GM18861 (cell line): Measurements from ENCODE around the gene DNAAF2.
"Not testable (repeated sequence)": the region's sequence is repeated elsewhere in the genome, so short reads cannot be mapped to it uniquely, and the experiment has no call there.

Experiments
- ATAC-seq: cut with Tn5 transposase; IDR thresholded peaks from one replicate; pipeline ENCODE4 v1.9.1; 2021; ENCODE audit not compliant: unreplicated experiment

Gene DNAAF2

DNA sequence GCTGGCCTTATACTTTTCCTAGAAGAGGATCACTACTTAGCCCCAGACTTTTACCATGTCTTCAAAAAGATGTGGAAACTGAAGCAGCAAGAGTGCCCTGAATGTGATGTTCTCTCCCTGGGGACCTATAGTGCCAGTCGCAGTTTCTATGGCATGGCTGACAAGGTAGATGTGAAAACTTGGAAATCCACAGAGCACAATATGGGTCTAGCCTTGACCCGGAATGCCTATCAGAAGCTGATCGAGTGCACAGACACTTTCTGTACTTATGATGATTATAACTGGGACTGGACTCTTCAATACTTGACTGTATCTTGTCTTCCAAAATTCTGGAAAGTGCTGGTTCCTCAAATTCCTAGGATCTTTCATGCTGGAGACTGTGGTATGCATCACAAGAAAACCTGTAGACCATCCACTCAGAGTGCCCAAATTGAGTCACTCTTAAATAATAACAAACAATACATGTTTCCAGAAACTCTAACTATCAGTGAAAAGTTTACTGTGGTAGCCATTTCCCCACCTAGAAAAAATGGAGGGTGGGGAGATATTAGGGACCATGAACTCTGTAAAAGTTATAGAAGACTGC is 12.9 kb downstream of the DNAAF2 start:
- ATAC-seq: no peak

DNA sequence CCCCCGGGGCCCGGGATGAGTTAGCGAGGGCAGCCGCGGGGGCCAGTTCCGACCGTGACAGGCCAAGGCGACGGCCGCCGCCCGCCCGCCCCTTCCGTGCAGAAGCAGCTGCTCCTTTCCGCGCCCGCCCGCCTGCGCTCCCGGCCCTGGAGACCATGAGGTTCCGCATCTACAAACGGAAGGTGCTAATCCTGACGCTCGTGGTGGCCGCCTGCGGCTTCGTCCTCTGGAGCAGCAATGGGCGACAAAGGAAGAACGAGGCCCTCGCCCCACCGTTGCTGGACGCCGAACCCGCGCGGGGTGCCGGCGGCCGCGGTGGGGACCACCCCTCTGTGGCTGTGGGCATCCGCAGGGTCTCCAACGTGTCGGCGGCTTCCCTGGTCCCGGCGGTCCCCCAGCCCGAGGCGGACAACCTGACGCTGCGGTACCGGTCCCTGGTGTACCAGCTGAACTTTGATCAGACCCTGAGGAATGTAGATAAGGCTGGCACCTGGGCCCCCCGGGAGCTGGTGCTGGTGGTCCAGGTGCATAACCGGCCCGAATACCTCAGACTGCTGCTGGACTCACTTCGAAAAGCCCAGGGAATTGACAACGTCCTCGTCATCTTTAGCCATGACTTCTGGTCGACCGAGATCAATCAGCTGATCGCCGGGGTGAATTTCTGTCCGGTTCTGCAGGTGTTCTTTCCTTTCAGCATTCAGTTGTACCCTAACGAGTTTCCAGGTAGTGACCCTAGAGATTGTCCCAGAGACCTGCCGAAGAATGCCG is 13.7 kb downstream of the DNAAF2 start:
- ATAC-seq: peak; percentile 6

DNA sequence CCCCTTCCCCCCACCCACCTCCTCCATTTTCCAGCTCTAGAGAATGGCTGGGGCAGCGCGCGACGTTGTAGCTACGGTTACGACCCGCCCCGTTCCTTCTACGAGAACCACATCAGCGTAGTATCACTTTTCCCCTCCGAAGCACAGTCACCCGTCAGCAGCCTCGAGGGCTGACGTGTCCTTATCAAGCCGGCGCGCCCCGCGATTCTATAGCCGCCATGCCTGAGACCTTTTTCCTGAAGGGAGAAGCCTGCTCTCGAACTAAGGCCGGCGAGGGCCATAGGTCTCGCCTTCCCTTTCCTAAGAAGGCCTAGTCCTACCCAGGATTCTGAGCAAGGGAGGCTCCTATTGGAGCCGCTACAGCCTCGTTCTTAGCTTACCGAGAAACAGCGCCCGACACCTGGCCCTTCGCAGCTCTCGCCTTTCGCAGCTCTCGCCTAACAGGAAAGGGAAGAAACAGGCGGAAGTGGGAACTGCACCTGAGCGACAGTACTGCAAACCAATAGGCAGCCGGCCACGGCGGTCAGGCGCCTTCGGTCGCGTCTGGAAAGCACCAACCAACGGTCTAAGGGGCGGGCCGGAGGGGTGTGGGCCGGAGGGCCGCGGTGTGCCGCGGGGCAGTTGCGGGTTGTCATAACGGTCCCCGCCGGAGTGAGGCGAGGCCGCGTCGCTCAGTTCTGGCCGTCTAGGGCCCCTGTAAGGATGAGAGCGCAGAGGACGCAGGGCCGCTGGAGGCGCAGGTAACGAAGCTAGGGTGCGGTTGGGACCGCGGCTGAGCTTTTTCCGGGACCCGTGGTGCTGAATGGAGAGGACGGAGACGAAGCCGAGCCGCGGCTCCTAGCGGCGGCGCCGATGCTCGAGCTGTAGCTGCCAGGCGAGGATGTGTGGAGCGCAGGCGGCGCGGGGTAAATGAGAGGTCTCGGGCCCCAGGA is 14.6 kb downstream of the DNAAF2 start, which contains the start of the genes MGAT2 and RPL36AL:
Gene MGAT2, plus strand, starts transcription at position 618 of the 932 bp plus-strand sequence. CDS start 470 bp downstream, outside the sequence.
Gene RPL36AL, minus strand, starts transcription at position 445 of the 932 bp plus-strand sequence. CDS start 1,522 bp downstream, outside the sequence.
- peak; percentile 90 for ATAC-seq

DNA sequence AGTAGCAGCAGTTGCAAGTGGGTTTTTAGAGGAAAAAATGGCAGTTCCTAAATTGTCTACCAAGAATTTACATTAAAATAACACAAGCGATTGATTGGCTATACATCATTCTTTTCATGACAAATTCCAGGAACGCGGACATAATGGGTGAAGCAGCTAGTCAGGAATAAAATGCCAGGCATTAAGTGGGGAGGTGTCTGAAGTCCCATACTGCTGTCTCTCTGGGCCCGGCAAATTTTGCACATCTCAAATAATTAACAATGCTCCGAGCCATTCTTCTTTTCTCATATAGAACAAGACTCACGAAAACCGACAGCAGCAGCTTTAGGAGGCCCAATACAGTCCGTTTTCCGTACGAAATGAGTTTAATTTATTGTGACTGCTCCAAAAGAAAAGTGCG is 15.3 kb downstream of the DNAAF2 start:
- ATAC-seq: no peak

DNA sequence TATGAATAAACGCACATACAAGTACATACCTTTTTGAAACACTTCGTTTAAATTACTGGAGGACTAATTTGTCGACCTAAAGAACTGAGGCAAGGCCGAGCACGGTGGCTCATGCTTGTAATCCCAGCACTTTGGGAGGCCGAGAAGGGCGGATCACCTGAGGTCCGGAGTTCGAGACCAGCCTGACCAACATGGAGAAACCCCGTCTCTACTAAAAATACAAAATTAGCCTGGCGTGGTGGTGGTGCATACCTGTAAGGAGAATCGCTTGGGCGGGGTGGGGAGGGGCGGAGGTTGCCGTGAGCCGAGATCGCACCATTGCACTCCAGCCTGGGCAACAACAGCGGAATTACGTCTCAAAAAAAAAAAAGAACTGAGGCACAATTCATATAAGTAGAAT is 15.8 kb downstream of the DNAAF2 start:
- ATAC-seq: not testable (repeated sequence)

DNA sequence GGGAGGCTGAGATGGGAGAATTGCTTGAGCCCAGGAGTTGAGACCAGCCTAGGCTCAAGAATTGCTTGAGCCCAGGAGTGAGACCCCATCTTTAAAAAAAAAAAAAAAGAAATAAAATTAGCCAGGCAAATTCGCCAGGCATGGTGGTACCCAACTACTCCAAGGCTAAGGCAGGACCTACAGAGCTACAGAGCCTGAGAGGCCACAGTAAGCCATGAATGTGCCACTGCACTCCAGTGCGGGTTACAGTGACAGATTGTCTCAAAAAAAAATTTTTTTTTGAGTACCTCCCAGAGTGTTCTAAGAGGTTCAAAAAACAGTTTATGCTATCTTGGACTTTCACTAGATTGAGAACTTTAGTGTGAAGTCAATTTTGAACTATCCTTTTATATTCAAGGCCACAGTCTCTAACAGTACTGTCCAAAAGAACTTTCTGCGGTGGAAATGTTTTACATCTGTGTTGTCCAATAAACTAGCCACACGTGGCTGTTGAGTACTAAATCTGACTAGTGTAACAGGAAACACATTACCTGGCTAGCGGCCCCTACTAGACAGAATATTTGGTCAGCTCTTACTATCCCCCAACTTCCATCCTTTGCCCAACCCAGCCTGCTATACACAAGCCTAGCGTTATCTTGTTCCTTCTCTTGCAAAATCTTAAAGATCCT is 17.1 kb downstream of the DNAAF2 start:
- ATAC-seq: no peak

DNA sequence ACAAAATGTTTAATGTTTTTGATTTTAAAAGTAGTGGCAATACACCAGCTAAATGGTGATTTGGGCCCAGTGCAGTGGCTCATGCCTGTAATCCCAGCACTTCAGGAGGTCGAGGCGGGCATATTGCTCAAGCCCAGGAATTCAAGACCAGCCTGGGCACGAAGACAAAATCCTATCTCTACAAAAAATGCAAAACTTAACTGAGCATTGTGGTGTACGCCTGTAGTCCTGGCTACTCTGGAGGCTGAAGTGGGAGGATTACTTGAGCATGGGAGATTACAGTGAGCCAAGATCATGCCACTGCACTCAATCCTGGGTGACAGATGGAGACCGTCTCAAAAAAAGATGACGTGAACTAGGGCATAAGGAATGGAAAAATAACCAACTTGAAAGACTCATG is 19.3 kb downstream of the DNAAF2 start:
- no peak for ATAC-seq

DNA sequence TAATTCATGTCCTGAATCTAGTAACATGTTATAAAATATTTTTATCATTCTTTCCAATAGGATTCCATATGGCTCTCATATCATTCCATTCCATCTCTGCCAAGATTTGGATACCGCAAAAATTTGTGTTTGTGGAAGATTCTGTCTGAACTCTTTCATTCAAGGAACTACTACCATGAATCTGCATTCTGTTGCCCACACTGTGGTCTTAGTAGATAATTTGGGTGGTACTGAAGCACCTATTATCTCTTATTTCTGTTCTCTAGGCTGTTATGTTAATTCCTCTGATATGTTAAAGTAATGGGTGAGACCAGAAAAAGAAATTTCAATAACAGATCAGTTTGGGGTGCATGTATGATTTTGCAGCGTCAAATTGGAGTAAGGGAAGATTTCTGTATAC is 20.8 kb downstream of the DNAAF2 start:
- ATAC-seq: no peak

DNA sequence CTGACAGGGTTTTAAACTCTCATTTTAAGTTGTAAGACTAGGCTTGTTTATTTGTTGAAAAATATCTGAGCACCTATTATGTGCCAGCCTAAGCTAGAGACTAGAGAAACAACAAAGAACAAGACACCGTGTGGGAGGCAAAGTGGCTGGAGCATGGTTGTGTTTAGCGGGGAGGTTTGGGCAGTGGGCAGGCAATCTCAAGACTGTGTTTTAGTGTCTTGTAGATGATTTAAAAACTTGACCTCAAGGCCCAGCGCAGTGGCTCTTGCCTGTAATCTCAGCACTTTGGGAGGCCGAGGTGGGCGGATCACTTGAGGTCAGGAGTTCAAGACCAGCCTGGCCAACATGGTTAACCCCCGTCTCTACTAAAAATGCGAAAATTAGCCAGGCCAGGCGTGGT is 22.4 kb downstream of the DNAAF2 start:
- ATAC-seq: no peak

DNA sequence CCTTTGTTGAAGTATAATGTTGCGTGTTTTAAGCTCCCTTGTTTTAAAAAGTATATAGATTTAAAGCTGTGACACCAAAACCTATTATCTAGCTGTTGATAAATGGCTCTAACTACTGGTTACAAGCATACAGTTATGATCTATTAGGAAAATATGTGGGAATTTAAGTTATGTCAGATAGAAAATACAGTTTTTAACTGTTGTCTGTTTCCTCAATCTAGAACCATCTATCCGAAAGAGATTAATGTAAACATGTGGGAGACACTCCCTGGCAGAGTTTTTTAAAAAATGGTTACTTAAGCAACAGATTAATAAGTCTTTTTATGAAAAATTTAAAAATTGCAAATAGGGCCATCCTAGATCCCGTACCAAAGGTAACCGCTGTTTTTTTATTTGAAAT is 22.8 kb downstream of the DNAAF2 start:
- no peak for ATAC-seq

DNA sequence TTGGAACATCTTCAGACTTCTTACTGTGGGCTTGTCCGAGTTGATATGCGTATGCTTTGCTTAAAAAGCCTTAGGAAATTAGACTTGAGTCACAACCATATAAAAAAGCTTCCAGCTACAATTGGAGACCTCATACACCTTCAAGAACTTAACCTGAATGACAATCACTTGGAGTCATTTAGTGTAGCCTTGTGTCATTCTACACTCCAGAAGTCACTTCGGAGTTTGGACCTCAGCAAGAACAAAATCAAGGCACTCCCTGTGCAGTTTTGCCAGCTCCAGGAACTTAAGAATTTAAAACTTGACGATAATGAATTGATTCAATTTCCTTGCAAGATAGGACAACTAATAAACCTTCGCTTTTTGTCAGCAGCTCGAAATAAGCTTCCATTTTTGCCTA is 27.5 kb downstream of the DNAAF2 start:
- no peak for ATAC-seq

DNA sequence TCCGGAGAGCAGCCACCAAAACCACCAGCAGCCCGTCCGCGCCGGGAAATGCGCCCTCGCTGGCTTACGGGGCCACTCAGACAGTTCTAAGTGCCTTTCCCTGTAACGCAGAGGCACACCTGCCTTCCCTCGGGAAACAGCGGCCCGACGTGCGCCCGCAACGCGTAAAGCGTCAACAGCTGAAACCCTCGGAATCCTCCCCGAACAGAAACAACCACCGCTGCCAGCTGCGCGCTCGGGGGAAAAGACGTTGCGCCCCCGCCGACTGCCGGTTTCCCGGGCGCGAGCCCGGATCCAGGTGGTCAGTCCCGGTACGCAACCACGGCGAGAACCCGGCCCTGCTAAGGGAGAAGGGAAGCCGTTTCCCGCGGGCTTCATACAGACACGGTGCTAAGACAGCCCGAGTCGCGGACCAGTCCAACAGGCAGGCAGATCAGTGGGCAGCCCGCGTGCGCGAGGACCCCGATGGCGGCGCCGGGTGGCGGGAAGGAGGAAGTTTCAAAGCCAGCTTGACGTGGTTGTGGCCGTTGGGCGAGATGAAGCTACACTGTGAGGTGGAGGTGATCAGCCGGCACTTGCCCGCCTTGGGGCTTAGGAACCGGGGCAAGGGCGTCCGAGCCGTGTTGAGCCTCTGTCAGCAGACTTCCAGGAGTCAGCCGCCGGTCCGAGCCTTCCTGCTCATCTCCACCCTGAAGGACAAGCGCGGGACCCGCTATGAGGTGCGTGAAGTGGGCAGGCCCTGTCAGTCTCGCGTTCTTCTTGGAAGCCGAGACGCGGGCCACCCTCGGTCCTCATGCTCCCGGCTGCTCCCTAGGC is 36.4 kb downstream of the DNAAF2 start, which contains the start of gene LRR1:
Gene LRR1, plus strand, starts transcription at position 456 of the 816 bp plus-strand sequence. Its CDS starts 81 bp downstream, at position 537.
- peak; percentile 43 for ATAC-seq

DNA sequence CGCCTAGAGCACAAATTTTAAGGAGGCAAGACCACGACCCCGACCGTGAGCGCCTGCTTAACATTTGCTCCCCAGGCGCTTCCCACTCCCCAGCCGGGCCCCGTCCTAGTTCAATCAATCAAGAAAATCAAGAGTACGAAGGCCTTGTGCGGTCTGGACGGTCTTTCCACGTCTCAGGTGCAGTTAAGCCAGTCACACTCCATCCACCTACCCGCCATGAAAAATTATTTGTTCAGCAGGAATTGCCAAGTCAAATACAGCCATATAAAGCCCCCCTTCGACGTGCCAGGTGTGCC is 36.9 kb downstream of the DNAAF2 start:
- no peak for ATAC-seq

DNA sequence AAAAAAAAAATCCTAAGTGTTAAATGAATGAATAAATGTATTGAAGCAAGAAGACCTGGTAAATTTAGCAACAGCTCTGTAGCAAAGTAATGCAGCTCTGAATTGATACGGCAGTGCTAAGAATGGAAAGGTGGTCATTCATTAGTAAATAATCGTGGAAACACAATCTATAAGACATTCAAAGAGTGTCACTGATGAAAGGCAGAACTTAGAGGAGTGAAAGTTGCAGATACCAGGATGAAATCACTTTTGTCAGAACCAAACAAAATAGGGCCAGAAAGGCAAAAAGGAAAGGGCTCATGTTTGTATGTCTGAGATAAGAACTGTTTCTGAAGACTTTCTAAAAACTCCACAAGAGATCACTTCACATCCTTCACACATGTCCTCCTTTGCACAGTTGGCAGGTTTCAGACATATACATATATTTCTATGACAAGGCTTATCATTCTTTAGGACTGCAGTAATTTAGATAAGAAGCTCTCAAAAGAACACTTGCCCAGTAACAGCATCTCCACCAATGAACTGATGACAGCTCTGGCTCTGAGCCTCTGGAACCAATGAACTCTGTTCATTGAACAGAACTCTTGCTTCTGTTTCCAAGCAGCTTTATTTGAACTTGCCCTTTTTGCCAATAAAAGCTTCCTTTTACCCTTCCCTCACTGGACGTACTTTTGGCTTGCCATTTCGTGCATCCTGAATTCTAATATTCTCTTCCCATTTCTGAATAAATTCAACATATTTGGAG is 40.5 kb downstream of the DNAAF2 start:
- peak; percentile 25 for ATAC-seq

DNA sequence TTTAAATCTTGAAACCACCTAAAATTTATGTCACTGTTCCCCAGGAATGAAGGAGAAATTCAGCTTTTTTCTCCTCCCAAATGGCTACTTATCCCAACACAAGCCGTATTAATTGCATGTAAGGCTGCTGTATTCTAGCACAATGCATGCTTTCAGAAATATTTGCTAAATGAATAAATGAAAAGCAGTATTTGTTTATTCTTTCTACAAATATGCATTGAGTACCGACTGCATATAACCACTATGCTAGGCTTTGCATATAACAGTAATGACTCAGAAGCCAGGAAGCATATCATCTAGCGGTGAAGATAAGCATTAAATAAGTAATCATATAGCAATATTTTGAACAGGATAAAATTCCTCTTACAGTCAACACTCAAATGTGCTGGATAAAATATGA is 42.0 kb downstream of the DNAAF2 start:
- ATAC-seq: no peak

DNA sequence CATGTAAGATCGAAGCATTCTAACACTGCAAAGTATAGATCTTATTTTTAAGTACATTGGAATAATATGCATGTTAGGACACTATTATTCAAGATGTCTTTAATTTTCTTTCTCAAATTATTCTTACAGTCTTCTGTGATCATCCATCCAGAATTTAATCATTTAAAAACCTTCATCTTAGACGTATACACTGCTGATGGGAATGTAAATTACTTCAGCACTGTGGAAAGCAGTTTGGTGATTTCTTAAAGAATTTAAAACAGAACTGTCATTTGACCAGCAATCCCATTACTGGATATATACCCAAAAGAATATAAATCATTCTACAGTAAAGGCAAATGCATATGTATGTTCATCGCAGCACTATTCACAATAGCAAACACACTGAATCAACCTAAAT is 45.7 kb downstream of the DNAAF2 start:
- no peak for ATAC-seq

DNA sequence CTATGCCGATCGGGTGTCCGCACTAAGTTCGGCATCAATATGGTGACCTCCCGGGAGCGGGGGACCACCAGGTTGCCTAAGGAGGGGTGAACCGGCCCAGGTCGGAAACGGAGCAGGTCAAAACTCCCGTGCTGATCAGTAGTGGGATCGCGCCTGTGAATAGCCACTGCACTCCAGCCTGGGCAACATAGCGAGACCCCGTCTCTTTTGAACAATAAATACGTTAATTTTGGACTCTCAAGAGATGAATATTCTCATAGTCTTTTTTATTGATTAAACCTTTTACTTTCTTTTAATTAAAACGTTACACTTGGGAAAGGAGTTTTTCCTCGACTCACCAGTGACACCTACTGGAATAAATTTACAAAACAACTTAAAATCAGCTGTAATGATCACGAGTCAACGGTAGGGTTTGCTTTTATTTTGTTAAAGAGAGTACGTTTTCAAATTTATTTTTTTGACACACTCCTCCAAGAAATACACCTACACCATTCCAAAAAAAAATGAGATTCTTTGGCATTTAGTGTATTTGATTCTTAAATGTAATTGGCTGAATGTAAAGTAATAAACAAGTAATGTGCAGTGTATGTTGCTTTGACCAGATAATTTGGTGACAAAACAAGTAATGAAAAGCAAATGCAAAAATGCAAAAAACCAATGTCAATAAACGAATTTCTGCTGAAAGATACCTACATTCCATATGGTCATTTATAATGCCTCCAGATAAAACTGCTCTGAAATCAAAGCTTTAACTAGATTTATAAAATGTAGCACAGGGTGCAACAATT is 48.2 kb downstream of the DNAAF2 start:
- ATAC-seq: peak; percentile 30

DNA sequence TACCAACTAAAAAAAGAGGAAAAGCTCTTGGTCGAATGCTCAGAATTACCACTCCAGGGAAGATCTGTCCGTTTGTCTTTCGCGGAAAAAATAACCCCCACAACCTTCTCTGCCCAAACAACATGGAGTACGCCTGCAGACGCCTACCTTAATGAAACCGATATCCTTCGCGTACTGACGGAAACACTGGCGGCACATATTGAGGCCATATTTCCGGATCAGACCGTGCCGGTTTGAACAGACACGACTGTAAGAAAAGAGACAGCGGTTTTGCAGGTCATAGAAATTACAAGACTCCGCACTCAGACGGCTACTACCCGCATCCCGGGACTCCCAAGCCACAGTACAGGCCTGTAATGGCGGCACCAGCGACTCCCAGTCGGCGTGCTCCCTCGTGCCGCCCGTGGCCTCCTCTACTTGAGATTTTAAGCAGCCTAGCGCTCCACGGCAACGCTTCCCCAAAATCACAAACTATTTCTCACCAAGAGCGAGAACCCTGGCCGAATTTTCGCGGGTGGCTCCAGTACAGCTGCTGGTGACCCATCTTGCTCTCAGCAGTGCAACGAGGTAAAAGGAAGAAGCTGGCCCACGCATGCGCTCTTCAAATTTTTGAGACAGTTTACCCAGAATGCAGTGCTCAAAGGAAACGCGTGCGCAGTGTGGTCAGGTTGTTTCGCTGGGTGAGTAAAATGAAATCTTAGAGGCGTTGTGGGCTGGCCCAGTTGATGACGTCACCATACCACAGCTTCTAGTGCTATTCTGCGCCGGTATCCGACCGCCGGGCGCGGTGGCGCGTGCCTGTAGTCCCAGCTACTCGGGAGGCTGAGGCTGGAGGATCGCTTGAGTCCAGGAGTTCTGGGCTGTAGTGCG is 49.0 kb downstream of the DNAAF2 start, which contains the start of gene RPS29:
Gene RPS29, minus strand, starts transcription at position 578 of the 870 bp plus-strand sequence. Its CDS starts 34 bp downstream, at position 544.
- ATAC-seq: peak; percentile 91
